GM12874 (cell line): ENCODE measurements around the gene GTF3C4.

ENCODE experiments used
- TF ChIP-seq, protein P1 (sequence below): IDR thresholded peaks from 2 replicates; pipeline ENCODE4 v1.5.1; 2011; ENCODE audit warnings: low read depth, mild to moderate bottlenecking, control low read depth, low read length, moderate library complexity; ENCODE audit not compliant: insufficient read depth

Gene GTF3C4

DNA sequence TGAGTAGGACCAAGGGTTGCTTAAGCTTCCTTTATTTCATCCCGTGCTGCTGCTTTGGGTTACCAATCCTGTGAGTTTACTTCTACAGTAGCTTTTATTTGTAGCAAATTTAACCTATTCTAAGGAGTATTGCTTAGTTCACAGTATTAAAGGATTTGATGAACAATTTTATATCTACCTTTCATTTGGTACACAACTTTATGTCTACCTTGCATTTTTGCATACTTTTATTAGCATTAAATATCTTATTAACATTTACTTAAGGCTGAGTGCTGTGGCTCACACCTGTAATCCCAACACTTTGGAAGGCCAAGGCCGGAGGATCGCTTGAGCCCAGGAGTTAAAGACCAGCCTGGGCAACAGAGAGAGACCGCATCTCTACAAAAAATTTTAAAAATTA is 4.2 kb downstream of the GTF3C4 start:
- TF ChIP-seq, protein P1, sequence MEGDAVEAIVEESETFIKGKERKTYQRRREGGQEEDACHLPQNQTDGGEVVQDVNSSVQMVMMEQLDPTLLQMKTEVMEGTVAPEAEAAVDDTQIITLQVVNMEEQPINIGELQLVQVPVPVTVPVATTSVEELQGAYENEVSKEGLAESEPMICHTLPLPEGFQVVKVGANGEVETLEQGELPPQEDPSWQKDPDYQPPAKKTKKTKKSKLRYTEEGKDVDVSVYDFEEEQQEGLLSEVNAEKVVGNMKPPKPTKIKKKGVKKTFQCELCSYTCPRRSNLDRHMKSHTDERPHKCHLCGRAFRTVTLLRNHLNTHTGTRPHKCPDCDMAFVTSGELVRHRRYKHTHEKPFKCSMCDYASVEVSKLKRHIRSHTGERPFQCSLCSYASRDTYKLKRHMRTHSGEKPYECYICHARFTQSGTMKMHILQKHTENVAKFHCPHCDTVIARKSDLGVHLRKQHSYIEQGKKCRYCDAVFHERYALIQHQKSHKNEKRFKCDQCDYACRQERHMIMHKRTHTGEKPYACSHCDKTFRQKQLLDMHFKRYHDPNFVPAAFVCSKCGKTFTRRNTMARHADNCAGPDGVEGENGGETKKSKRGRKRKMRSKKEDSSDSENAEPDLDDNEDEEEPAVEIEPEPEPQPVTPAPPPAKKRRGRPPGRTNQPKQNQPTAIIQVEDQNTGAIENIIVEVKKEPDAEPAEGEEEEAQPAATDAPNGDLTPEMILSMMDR = no peak

DNA sequence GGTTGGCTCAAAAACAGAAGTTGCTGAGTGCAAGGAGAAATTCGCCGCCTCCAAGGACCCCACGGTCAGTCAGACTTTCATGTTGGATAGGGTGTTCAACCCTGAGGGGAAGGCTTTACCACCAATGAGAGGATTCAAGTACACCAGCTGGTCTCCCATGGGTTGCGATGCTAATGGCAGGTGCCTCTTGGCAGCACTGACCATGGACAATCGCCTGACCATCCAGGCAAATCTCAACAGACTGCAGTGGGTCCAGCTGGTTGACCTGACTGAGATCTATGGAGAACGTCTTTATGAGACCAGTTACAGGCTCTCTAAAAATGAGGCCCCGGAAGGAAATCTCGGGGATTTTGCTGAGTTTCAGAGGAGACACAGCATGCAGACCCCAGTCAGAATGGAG is 7.7 kb downstream of the GTF3C4 start:
- TF ChIP-seq, protein P1 = no peak

DNA sequence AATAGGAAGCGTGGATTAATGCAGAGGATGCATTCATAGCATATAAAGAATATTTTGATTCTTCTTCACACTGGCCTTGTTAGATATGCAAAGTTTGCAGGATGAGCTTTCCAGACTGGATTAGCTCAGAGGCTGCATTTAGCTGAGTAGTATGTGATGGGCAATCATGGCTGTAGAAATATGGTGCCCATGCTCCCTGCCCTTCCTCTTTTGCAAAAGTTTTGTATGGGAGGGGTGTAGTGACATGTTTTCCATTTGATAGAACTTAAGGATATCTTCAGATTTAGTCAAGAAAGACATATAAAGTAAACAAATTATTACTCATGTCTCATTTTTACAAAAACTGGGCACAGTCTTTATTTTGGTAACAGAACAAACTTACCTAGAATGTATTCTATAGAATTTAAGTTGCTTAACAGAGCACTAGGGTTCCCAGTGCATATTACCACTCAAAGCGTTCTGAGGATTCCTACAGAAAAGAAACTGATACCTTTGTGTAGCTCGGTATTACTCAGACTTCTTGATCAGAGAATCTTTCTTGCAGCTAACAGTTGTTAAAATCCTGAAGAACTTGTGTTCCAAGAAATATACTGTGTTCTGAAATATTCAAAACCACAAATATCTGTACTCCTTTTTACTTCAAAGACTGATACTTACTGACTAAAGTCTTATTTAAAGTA is 9.8 kb downstream of the GTF3C4 start:
- TF ChIP-seq, protein P1 = no peak

DNA sequence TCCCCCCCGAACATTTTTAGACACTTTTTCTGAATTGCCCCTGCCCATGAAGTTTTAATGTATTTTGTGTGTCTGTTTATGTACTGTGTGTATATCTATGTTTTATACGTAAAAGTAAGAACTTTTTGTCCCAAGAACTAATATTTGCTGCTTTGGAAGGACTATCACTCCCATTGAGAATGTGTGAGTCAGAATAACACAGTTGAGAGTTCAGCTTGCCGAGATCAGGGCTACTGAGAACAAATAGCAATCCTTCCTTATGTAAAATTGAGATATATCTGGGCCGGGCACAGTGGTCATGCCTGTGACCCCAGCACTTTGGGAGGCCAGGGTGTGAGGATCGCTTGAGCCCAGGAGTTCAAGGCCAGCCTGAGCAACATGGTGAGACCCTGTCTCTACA is 11.3 kb downstream of the GTF3C4 start:
- TF ChIP-seq, protein P1 = no peak

DNA sequence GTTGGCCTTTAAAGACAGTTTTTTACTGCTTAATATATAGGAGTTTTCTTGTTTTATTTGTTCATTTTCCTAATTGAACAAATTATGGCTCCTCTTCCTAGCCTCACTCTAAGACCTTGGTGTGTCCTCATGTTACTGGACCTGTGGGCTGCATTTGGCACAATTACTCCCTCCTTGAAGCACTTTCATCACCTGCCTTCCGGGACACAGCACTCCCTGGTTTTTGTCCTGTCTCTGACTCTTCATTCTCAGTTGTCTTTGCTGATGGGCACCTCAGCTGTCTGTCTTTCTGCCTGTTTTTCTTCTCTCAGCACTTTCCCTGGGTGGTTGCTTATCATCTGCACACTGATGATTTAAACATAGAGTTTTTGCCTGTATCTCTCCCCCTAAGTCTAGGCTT is 13.6 kb downstream of the GTF3C4 start:
- TF ChIP-seq, protein P1 = no peak

DNA sequence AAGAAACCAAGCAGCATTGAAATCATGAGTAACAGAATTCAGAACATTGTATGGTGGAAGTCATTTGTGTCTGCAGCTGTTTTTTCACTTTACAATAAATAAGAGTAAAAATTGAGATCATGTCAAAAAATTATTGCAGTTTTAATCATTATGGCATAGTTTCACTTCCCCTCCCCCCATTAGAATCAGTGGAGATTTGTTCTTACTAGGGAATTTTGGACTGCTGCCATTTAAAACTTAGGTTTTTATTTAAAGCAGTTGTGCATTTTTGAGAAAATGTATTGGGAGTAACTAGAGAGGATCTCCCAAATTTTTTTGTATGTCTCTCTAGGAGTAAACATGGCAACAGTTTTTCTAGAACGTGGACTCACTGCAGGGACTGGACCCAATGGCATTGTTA is 20.4 kb downstream of the GTF3C4 start:
- TF ChIP-seq, protein P1 = no peak

DNA sequence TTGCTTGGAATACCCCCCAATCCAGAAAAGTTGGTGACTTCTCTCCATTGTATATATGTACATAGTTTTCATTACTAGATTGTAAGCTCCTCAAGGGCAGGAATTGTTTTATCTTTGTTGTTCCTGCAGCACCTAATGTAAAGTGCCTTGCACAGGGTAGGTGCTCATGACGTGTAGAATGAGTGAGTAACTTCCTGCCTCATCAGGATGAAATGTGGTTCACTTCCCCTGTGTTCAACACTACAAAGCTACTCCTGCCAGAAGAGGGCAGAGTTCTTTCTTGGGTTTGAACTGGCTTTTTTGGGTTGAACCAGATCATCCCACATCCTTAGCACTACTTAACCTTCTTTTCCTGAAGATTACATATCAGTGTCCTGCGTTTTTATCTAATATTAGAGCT is 23.9 kb downstream of the GTF3C4 start:
- TF ChIP-seq, protein P1 = no peak
